Uterus (tissue), 2 donors: Measurements from ENCODE around the gene NTN4.

ENCODE experiments used
- CTCF ChIP-seq, 4 experiments: fragments of 200-600 bp in 2 of 4; fragments of 450-650 bp in 2 of 4; sonication (generic) in 2 of 4; IDR thresholded peaks; one replicate each; pipeline ENCODE4 v1.5.1; 2016 to 2019; ENCODE audit warnings: antibody characterized with exemption in 4 of 4, mild to moderate bottlenecking in 2 of 4, moderate library complexity in 1 of 4
- POLR2A ChIP-seq, 2 donors: fragments of 450-650 bp; IDR thresholded peaks; one replicate each; pipeline ENCODE4 v1.6.1; 2016; ENCODE audit warnings: antibody characterized with exemption in 2 of 2, mild to moderate bottlenecking in 1 of 2, moderate library complexity in 1 of 2

- TF ChIP-seq POLR2A (IDR thresholded peaks at IDR 0.05) (no peak), CTCF (IDR thresholded peaks at IDR 0.05) (no peak)
Measured at GRCh38 chr12:95773320-95773719, 17.2 kb downstream of the NTN4 start.
